Endothelial cell of umbilical vein (primary cell): ENCODE data around the gene CHSY3. TPM values are rescaled to one million over a fixed set of nuclear protein-coding genes. Genes with fewer than 3 reads are reported as not detected.

ENCODE experiments used
- BruUV-seq: library from RNA; stranded (reverse); fragments of 400-500 nt; replicated peaks from 2 replicates; lab custom pipeline; 2021; lab: Mats Ljungman, UMichigan
- CTCF ChIA-PET: fragments of 300-600, 350-600 bp; sonication (Branson Sonifier 250); formaldehyde crosslinking; loops from one replicate; lab custom pipeline; 2021; ENCODE audit warnings: antibody characterized with exemption, inconsistent platforms; lab: Charles Lee
- POLR2A ChIA-PET: fragments of 300-600, 350-600 bp; sonication (Branson Sonifier 250); formaldehyde crosslinking; loops from one replicate; lab custom pipeline; 2021; ENCODE audit warnings: antibody characterized with exemption, inconsistent platforms; lab: Charles Lee
- DNase-seq: peaks from one replicate; pipeline ENCODE4 v3.0.0-alpha.2; 2011; ENCODE audit warnings: low read depth, low spot score
- FAIRE-seq: peaks from 2 replicates; lab custom pipeline; 2011; peaks lifted over from hg19 to GRCh38; lab: Jason Lieb, UNC
- H2AFZ ChIP-seq: 2 replicates; pipeline ENCODE4 v1.6.0; 2012; ENCODE audit warnings: low read depth, low read length, control low read depth, inconsistent platforms
- H3K27ac ChIP-seq: 2 replicates; pipeline ENCODE4 v1.5.1; 2011; ENCODE audit warnings: low read depth, mild to moderate bottlenecking, control low read depth, low read length, moderate library complexity; ENCODE audit not compliant: insufficient read depth
- H3K27me3 ChIP-seq, 2 experiments: 2 replicates each; pipeline versions ENCODE4 v1.6.0 to v1.6.1; 2011; ENCODE audit warnings: low read length in 2 of 2, mixed read lengths in 1 of 2; ENCODE audit not compliant: control insufficient read depth in 2 of 2, insufficient read depth in 2 of 2
- H3K36me3 ChIP-seq, 2 experiments: 2 replicates in 1 of 2; 3 replicates in 1 of 2; pipeline ENCODE4 v1.5.1; 2011; ENCODE audit warnings: low read length in 2 of 2, mild to moderate bottlenecking in 1 of 2, moderate library complexity in 1 of 2; ENCODE audit not compliant: control insufficient read depth in 2 of 2, insufficient read depth in 2 of 2; ENCODE audit errors: extremely low read depth in 1 of 2
- H3K4me1 ChIP-seq: 3 replicates; pipeline ENCODE4 v1.5.1; 2011; ENCODE audit warnings: mild to moderate bottlenecking, low read length; ENCODE audit not compliant: control insufficient read depth, insufficient read depth; ENCODE audit errors: extremely low read depth
- H3K4me2 ChIP-seq: 2 replicates; pipeline ENCODE4 v1.6.1; 2011; ENCODE audit warnings: low read length, control low read depth, mixed read lengths; ENCODE audit not compliant: insufficient read depth
- H3K4me3 ChIP-seq, 3 experiments: fragments of 200-600 bp in 1 of 3; sonication (generic), shearing (Covaris generic) in 1 of 3; replicated peaks in 1 of 3; 2 replicates each; pipeline ENCODE4 v1.5.1; 2011 to 2016; ENCODE audit warnings: control low read depth in 3 of 3, low read length in 3 of 3, mild to moderate bottlenecking in 2 of 3, inconsistent platforms in 1 of 3, low read depth in 1 of 3, moderate library complexity in 1 of 3; ENCODE audit not compliant: insufficient read depth in 1 of 3
- H3K79me2 ChIP-seq: 2 replicates; pipeline ENCODE4 v1.6.0; 2012; ENCODE audit warnings: low read length, inconsistent platforms; ENCODE audit not compliant: control insufficient read depth, insufficient read depth
- H3K9ac ChIP-seq: replicated peaks from 2 replicates; pipeline ENCODE3; 2011; ENCODE audit warnings: low read length, control low read depth; ENCODE audit not compliant: insufficient read depth; ENCODE audit errors: extremely low read depth
- H3K9me1 ChIP-seq: replicated peaks from 3 replicates; pipeline ENCODE4 v1.6.0; 2011; ENCODE audit warnings: mild to moderate bottlenecking, low read length; ENCODE audit not compliant: control insufficient read depth, insufficient read depth; ENCODE audit errors: extremely low read depth
- H3K9me3 ChIP-seq: replicated peaks from 2 replicates; pipeline ENCODE4 v1.5.1; 2012; ENCODE audit warnings: low read length, inconsistent platforms; ENCODE audit not compliant: control insufficient read depth, insufficient read depth
- H4K20me1 ChIP-seq: replicated peaks from 2 replicates; pipeline ENCODE3; 2011; ENCODE audit warnings: mild to moderate bottlenecking, low read length; ENCODE audit not compliant: control insufficient read depth, insufficient read depth; ENCODE audit errors: extremely low read depth
- EZH2 ChIP-seq: IDR thresholded peaks from 2 replicates; pipeline ENCODE4 v1.6.1; 2012; ENCODE audit warnings: borderline replicate concordance, low read depth, mild to moderate bottlenecking, moderate library complexity, low read length, inconsistent platforms; ENCODE audit not compliant: severe bottlenecking
- FOS ChIP-seq: IDR thresholded peaks from 2 replicates; pipeline ENCODE4 v1.6.1; 2011; ENCODE audit warnings: mild to moderate bottlenecking, low read length, moderate library complexity, borderline replicate concordance; ENCODE audit not compliant: insufficient read depth
- GATA2 ChIP-seq: IDR thresholded peaks from 2 replicates; pipeline ENCODE4 v1.7.0; 2011; ENCODE audit warnings: low read depth, mild to moderate bottlenecking, moderate library complexity, mixed read lengths, low read length; ENCODE audit not compliant: insufficient read length, insufficient read depth
- JUN ChIP-seq: IDR thresholded peaks from 2 replicates; pipeline ENCODE4 v1.6.1; 2011; ENCODE audit warnings: borderline replicate concordance, low read depth; ENCODE audit not compliant: insufficient read length, insufficient read depth
- MYC ChIP-seq: IDR thresholded peaks from one replicate; pipeline ENCODE4 v1.6.1; 2011; ENCODE audit warnings: mild to moderate bottlenecking, low read depth, low read length
- POLR2A ChIP-seq: IDR thresholded peaks from 2 replicates; pipeline ENCODE4 v1.6.1; 2012; ENCODE audit warnings: low read depth, mild to moderate bottlenecking, control low read depth, low read length
- POLR2AphosphoS5 ChIP-seq: IDR thresholded peaks from 2 replicates; pipeline ENCODE4 v1.6.1; 2012; ENCODE audit warnings: low read depth, mild to moderate bottlenecking, control low read depth, low read length, moderate library complexity; ENCODE audit not compliant: insufficient read depth
- dilution Hi-C: fragments of 300-500 bp; cut with MboI; formaldehyde crosslinking; loops from one replicate; pipeline ENCODE4 v1.15.0; 2019; ENCODE audit warnings: low sequenced_read_pairs; ENCODE audit not compliant: extremely low pct_ligation_motif_present
- intact Hi-C: fragments of 100-400 bp; cut with micrococcal nuclease; formaldehyde crosslinking; loops from one replicate; pipeline ENCODE4 v1.10.0; 2022
- polyA plus RNA-seq, 4 experiments: library from polyadenylated mRNA; depleted of rRNA in 3 of 4; stranded (reverse) in 3 of 4; unstranded in 1 of 4; fragments of >200 nt; gene quantifications; 2 replicates each; pipeline versions ENCODE4 v1.2.1 to v1.2.3, GENCODE V29; 2011 to 2012; ENCODE audit warnings: missing spikeins in 1 of 4
- total RNA-seq: library from RNA; stranded (reverse); gene quantifications from 2 replicates; pipeline ENCODE4 v1.2.3, GENCODE V29; 2021
- TF ChIP-seq, protein P1 (sequence below), 2 donors: IDR thresholded peaks; 1 replicate in 1 of 2; 2 replicates in 1 of 2; pipeline ENCODE4 v1.5.1; 2011; ENCODE audit warnings: low read length in 2 of 2, mild to moderate bottlenecking in 2 of 2, moderate library complexity in 2 of 2, control low read depth in 1 of 2, inconsistent platforms in 1 of 2, low read depth in 1 of 2; ENCODE audit not compliant: insufficient read depth in 1 of 2; ENCODE audit errors: extremely low read depth in 1 of 2
- TF ChIP-seq, protein P2 (sequence below): IDR thresholded peaks from 2 replicates; pipeline ENCODE4 v1.6.1; 2011; ENCODE audit not compliant: insufficient read depth, insufficient read length

The CHSY3 gene
- total and polyA plus RNA-seq, 2 donors (not counting 3 experiments of a cell fraction or from before 2014, with no cell fraction given) = 2.2 to 8.4 TPM

DNA sequence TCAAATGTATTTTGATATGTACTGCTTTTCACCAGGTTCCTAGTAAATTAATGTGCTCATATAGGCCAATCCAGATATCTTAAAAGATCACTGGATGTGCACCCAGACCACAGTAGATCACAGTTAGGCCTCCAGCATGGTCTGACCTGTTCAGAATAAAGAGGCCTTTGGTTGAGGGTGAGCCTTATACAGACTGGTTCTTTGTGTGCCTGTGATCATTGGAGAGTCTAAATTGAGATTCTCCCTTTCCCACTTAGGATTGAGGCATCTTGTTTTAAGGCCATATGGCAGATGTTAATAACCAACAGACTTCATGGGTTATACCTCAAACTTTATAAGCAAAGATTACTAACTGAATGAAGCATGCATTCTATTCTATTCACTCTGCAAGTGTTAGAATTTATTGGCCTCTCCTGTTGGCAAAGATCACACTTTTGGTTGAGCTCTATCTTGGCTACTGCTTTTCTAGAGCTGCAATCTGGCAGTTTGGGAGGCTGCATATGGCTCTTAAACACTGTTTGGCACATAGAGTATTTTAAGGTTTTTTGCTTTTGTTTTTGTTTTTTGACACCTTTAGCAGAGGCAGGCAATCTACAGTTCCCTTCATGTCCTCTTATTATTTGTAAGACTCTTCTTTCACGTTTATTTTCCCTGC lies 8.5 kb downstream of the CHSY3 start:
- Histone ChIP-seq H3K4me3 (no peak overlapping the region), H3K27me3 (no peaks in the 10 kb centered on the region), H3K4me1 (no peaks in the 10 kb centered on the region), H4K20me1 (no peaks in the 10 kb centered on the region), H3K36me3 (no peaks in the 10 kb centered on the region), H3K9me3 (no peaks in the 10 kb centered on the region), H3K9me1 (no peaks in the 10 kb centered on the region), H3K4me2 (no peak overlapping the region), H3K9ac (no peak overlapping the region), H3K27ac (no peak overlapping the region), H2AFZ (no peak overlapping the region), H3K79me2 (no peaks in the 10 kb centered on the region)
- TF ChIP-seq JUN (no peak), GATA2 (no peak), MYC (no peak), POLR2A (no peak), FOS (no peak), POLR2AphosphoS5 (no peak), EZH2 (no peak)
- TF ChIP-seq, protein P1, sequence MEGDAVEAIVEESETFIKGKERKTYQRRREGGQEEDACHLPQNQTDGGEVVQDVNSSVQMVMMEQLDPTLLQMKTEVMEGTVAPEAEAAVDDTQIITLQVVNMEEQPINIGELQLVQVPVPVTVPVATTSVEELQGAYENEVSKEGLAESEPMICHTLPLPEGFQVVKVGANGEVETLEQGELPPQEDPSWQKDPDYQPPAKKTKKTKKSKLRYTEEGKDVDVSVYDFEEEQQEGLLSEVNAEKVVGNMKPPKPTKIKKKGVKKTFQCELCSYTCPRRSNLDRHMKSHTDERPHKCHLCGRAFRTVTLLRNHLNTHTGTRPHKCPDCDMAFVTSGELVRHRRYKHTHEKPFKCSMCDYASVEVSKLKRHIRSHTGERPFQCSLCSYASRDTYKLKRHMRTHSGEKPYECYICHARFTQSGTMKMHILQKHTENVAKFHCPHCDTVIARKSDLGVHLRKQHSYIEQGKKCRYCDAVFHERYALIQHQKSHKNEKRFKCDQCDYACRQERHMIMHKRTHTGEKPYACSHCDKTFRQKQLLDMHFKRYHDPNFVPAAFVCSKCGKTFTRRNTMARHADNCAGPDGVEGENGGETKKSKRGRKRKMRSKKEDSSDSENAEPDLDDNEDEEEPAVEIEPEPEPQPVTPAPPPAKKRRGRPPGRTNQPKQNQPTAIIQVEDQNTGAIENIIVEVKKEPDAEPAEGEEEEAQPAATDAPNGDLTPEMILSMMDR (IDR thresholded peaks at IDR 0.05; ENCODE audit: extremely low read depth in 1 of 2, insufficient read depth in 1 of 2, low read depth in 1 of 2, low read length in 2 of 2) = no peak
- TF ChIP-seq, protein P2, sequence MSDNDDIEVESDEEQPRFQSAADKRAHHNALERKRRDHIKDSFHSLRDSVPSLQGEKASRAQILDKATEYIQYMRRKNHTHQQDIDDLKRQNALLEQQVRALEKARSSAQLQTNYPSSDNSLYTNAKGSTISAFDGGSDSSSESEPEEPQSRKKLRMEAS = no peak
- ChIA-PET CTCF (no interaction called here), POLR2A (no interaction called here)
- no TSS peak for BruUV-seq
- dilution Hi-C loops (no loop called here), intact Hi-C loops (no loop called here)
- DNase-seq = no peak
- FAIRE-seq = no peak
